ENCODE measurements around the gene MAPK11.

The MAPK11 gene

GRCh38 chr22:50215297-50216054 is 54.7 kb downstream of the MAPK11 start:
- TF ChIP-seq CTCF (conservative IDR thresholded peaks at IDR 0.05; ENCODE audit: low read length) (no peak), EZH2phosphoT487 (IDR thresholded peaks at IDR 0.05; ENCODE audit: borderline replicate concordance) (no peak)
- Histone ChIP-seq H4K20me1 (ENCODE audit: insufficient read depth, low read length, poor library complexity, severe bottlenecking) (no peaks in the 10 kb centered on the region), H3K9ac (ENCODE audit: low read depth, low read length, poor library complexity, severe bottlenecking) (no peak overlapping the region)

More at GRCh38 chr22:50215297-50216054, 54.7 kb downstream of the MAPK11 start:
- Histone ChIP-seq H3K27me3 (ENCODE audit: insufficient read depth, low read length, poor library complexity, severe bottlenecking) (no peaks in the 10 kb centered on the region), H3K9me2 (replicated peaks; ENCODE audit: low read depth, low read length) (no peaks in the 10 kb centered on the region), H3K4me3 (ENCODE audit: low read length, poor library complexity, severe bottlenecking) (no peak overlapping the region), H3K79me2 (ENCODE audit: insufficient read depth, low read length) (no peaks in the 10 kb centered on the region), H2AFZ (ENCODE audit: low read length) (no peak overlapping the region), H3K4me2 (ENCODE audit: low read depth, low read length, poor library complexity, severe bottlenecking) (no peak overlapping the region), H3K36me3 (ENCODE audit: insufficient read depth, low read length) (peaks cover 57% of the 10 kb centered on the region; the same call in 1 of the 2 replicates), H3K9me3 (ENCODE audit: insufficient read depth, low read depth, low read length) (no peaks in the 10 kb centered on the region), H3F3A (ENCODE audit: low read depth) (no peaks in the 10 kb centered on the region), H3K4me1 (ENCODE audit: insufficient read depth, low read length, poor library complexity, severe bottlenecking) (no peaks in the 10 kb centered on the region)
